ENCODE data around the gene MAIP1.

DNA sequence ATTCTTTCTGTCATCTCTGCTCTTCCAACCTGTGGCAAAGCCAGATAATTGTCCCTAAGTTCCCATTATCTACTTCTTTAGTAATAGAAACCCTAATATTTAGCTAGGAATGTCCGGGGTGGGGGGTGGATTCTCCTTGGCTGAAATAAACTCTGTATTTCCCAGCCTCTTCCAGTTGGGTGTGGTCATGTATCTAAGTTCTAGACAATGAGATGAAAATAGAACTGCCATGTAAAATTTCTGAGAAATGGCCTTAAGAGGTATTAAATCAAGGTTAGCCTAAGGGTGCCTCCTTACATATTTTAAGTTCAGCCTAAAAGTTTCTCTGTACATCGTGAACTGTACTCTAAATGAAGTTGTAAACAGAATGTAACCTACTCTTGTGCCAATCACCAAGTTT is 39.5 kb downstream of the MAIP1 start:
- TF ChIP-seq POLR2AphosphoS5 (IDR thresholded peaks at IDR 0.05; ENCODE audit: borderline replicate concordance, low read depth, low read length) = no peak
- no peak for TF ChIP-seq EZH2 (IDR thresholded peaks at IDR 0.05)

Data from SK-N-MC (cell line).